Breast epithelium (tissue), 4 donors: ENCODE results near the gene AFF3. TPM values are rescaled to one million over a fixed set of nuclear protein-coding genes. Genes with fewer than 3 reads are reported as not detected.

Source experiments
- DNase-seq, 2 donors: peaks; one replicate each; pipeline ENCODE4 v3.0.0-alpha.2; 2019; ENCODE audit warnings: low spot score in 2 of 2
- H3K27ac ChIP-seq, 2 donors: fragments of 200-600 bp; sonication (generic) in 1 of 2; one replicate each; pipeline ENCODE4 v1.5.1; 2016 to 2019; ENCODE audit warnings: mild to moderate bottlenecking in 1 of 2
- H3K27me3 ChIP-seq, 2 donors: fragments of 200-600 bp; sonication (generic) in 1 of 2; one replicate each; pipeline versions ENCODE4 v1.5.1 to v1.6.0; 2017 to 2019; ENCODE audit warnings: control low read depth in 1 of 2, mild to moderate bottlenecking in 1 of 2
- H3K36me3 ChIP-seq: fragments of 200-600 bp; one replicate; pipeline ENCODE4 v1.5.1; 2019
- H3K4me1 ChIP-seq, 2 donors: fragments of 200-600 bp; sonication (generic); one replicate each; pipeline ENCODE4 v1.5.1; 2016 to 2019; ENCODE audit warnings: control low read depth in 1 of 2
- H3K4me3 ChIP-seq, 3 donors: fragments of 200-600 bp; sonication (generic); 1 replicate in 2 of 3; 2 replicates in 1 of 3; pipeline ENCODE4 v1.5.1; 2016 to 2019; ENCODE audit warnings: mild to moderate bottlenecking in 3 of 3, moderate library complexity in 2 of 3
- H3K9me3 ChIP-seq, 2 donors: fragments of 200-600 bp; sonication (generic) in 1 of 2; one replicate each; pipeline ENCODE4 v1.5.1; 2016 to 2019; ENCODE audit warnings: control low read depth in 1 of 2
- CTCF ChIP-seq, 3 donors: fragments of 450-650 bp; IDR thresholded peaks; one replicate each; pipeline ENCODE4 v1.5.1; 2016 to 2017; ENCODE audit warnings: antibody characterized with exemption in 3 of 3, mild to moderate bottlenecking in 3 of 3, moderate library complexity in 3 of 3
- POLR2A ChIP-seq: fragments of 450-650 bp; IDR thresholded peaks from one replicate; pipeline ENCODE4 v1.6.1; 2016; ENCODE audit warnings: antibody characterized with exemption, mild to moderate bottlenecking, moderate library complexity
- POLR2AphosphoS5 ChIP-seq, 3 donors: sonication (generic); formaldehyde crosslinking; IDR thresholded peaks; one replicate each; pipeline ENCODE4 v1.6.1; 2017; ENCODE audit warnings: antibody characterized with exemption in 3 of 3
- intact Hi-C: fragments of 100-400 bp; cut with DNase I; formaldehyde crosslinking; loops from one replicate; pipeline ENCODE4 v1.15.1; 2023; ENCODE audit warnings: low total_unique reads
- total RNA-seq, 3 donors: library from RNA; depleted of rRNA; stranded (reverse); fragments of >200 nt; gene quantifications; one replicate each; pipeline ENCODE4 v1.1.0, GENCODE V29; 2016

The AFF3 gene
- total RNA-seq, 3 donors from 2014 or later = 8.2 to 116 (median 63.6) TPM

DNA sequence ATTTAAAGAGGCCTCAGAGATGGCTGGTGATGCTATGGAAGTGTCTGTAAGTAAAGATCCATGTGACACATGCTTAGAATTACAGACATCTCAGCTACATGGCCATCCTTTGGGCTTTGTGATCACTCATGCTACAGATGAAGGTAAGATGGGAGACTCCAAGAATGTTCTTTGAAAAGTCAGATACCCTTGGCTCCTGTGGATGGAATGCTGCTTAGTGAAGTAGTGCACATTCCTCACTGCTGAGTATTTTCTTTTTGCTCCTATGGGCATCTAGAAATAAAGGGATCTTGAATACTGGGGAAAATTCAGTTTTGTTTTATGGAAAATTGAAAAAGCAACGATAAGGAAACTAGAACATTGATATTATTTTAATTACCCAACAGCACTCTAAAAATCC is 597.3 kb downstream of the AFF3 start:
- TF ChIP-seq POLR2A (no peak), POLR2AphosphoS5 (IDR thresholded peaks at IDR 0.05) (no peak), CTCF (IDR thresholded peaks at IDR 0.05) (no peak)
- Histone ChIP-seq H3K27me3 (no peaks in the 10 kb centered on the region), H3K27ac (no peak overlapping the region), H3K4me3 (no peak overlapping the region), H3K4me1 (no peaks in the 10 kb centered on the region), H3K9me3 (no peaks in the 10 kb centered on the region), H3K36me3 (no peaks in the 10 kb centered on the region)
- intact Hi-C loops = no loop called here
- DNase-seq = no peak

- no peak overlapping the region for H3K27ac ChIP-seq
- no peak for DNase-seq
- no peak for TF ChIP-seq POLR2A
- no peak for TF ChIP-seq POLR2AphosphoS5 (IDR thresholded peaks at IDR 0.05)
- TF ChIP-seq CTCF (IDR thresholded peaks at IDR 0.05) = no peak
- no peaks in the 10 kb centered on the region for H3K36me3 ChIP-seq
- H3K9me3 ChIP-seq = no peaks in the 10 kb centered on the region
- no peaks in the 10 kb centered on the region for H3K27me3 ChIP-seq
- intact Hi-C loops = no loop called here
- no peak overlapping the region for H3K4me3 ChIP-seq
- H3K4me1 ChIP-seq = no peaks in the 10 kb centered on the region
Measured at GRCh38 chr2:99544608-99545007, 597.8 kb downstream of the AFF3 start.

DNA sequence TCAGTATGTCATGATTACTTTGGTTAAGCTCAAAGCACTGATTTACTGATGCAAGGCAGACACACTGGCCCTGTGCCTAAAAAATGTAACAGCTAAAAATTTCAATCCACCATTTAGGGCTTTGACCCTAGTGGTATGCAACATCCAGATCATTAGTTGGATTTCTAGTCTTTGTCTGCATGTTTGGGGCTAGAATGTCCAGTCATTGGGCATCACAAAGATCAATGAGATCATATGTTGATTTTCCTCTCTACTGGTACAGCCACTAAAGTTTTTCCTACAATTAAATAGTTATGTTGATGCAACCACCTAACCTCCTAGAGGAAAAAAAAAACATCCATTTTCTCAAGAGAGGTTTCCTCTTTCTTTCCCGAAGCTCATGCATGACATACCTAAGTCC is 599.1 kb downstream of the AFF3 start:
- DNase-seq = no peak
- intact Hi-C loops = no loop called here
- no peak overlapping the region for H3K4me3 ChIP-seq
- no peaks in the 10 kb centered on the region for H3K4me1 ChIP-seq
- TF ChIP-seq CTCF (IDR thresholded peaks at IDR 0.05) (no peak), POLR2AphosphoS5 (IDR thresholded peaks at IDR 0.05) (no peak), POLR2A (no peak)
- H3K9me3 ChIP-seq = no peaks in the 10 kb centered on the region
- no peaks in the 10 kb centered on the region for H3K36me3 ChIP-seq
- H3K27me3 ChIP-seq = no peaks in the 10 kb centered on the region
- H3K27ac ChIP-seq = no peak overlapping the region

DNA sequence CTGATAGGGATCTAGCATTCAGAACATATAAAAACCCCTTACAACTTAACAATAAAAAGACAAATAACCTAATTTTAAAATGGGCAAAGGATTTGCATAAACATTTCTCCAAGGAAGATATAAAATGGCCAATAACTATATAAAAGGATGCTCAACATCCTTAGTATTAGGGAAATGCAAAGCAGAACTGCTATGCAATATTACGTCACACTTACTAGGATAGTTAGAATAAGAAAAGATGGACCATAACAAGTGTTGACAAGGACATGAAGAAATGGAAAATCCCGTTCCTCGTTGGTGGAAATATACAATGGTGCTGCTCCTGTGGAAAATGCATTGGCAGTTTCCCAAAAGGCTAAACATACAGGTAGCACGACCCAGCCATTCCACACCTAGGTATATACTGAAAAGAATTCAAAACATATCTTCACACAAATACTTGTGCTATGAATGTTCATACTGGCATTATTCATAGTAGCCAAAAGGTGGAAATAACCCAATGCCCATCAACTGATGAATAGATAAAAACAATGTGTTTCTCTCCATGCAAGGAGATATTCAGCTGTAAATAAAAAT is 604.4 kb downstream of the AFF3 start:
- intact Hi-C loops = no loop called here
- Histone ChIP-seq H3K27me3 (no peaks in the 10 kb centered on the region), H3K4me1 (no peaks in the 10 kb centered on the region), H3K4me3 (no peak overlapping the region), H3K9me3 (peaks cover 5 to 6% of the 10 kb centered on the region in 2 donors), H3K36me3 (no peaks in the 10 kb centered on the region), H3K27ac (no peak overlapping the region)
- no peak for DNase-seq
- TF ChIP-seq POLR2AphosphoS5 (IDR thresholded peaks at IDR 0.05) (no peak), CTCF (IDR thresholded peaks at IDR 0.05) (no peak), POLR2A (no peak)

GRCh38 chr2:99524056-99524455 is 618.3 kb downstream of the AFF3 start:
- H3K4me3 ChIP-seq = no peak overlapping the region
- H3K27ac ChIP-seq = no peak overlapping the region
- TF ChIP-seq POLR2A (no peak), POLR2AphosphoS5 (IDR thresholded peaks at IDR 0.05) (no peak), CTCF (IDR thresholded peaks at IDR 0.05) (no peak)
- H3K9me3 ChIP-seq = no peaks in the 10 kb centered on the region
- intact Hi-C loops = no loop called here
- H3K27me3 ChIP-seq = no peaks in the 10 kb centered on the region
- no peak for DNase-seq
- H3K36me3 ChIP-seq = no peaks in the 10 kb centered on the region
- no peaks in the 10 kb centered on the region for H3K4me1 ChIP-seq
